IMR-90 (cell line): ENCODE data around the gene SLC8A1. TPM values are rescaled to one million over a fixed set of nuclear protein-coding genes. Genes with fewer than 3 reads are reported as not detected.

Experiments used
- ATAC-seq: fragments of 200-7000 bp; cut with Tn5 transposase; 2 replicates; pipeline ENCODE4 v1.9.1; 2020; ENCODE audit warnings: low read depth, mild to moderate bottlenecking, moderate library complexity
- BruUV-seq: library from RNA; stranded (reverse); fragments of 400-500 nt; replicated peaks from 2 replicates; lab custom pipeline; 2021; lab: Mats Ljungman, UMichigan
- CTCF ChIA-PET: fragments of 300-600 bp; formaldehyde crosslinking; extraction: SDS; loops from one replicate; lab custom pipeline; 2021; ENCODE audit warnings: antibody characterized with exemption; lab: Yijun Ruan, JAX
- POLR2A ChIA-PET: fragments of 300-600 bp; sonication (Branson Sonifier 250); formaldehyde crosslinking; loops from one replicate; lab custom pipeline; 2022; ENCODE audit warnings: antibody characterized with exemption; ENCODE audit not compliant: unreplicated experiment; lab: Charles Lee
- DNase-seq: peaks from one replicate; pipeline ENCODE4 v3.0.0; 2013
- H2AFZ ChIP-seq: replicated peaks from 2 replicates; pipeline ENCODE3; 2013; ENCODE audit warnings: low read length, mild to moderate bottlenecking; ENCODE audit not compliant: poor library complexity
- H2AK5ac ChIP-seq: 2 replicates; pipeline ENCODE4 v1.6.1; 2013; ENCODE audit warnings: low read depth, low read length, inconsistent platforms
- H2AK9ac ChIP-seq: replicated peaks from 2 replicates; pipeline ENCODE3; 2013; ENCODE audit warnings: mild to moderate bottlenecking, low read depth, low read length, moderate library complexity; ENCODE audit not compliant: poor library complexity
- H2BK120ac ChIP-seq: 2 replicates; pipeline ENCODE4 v1.6.1; 2013; ENCODE audit warnings: low read depth, low read length, inconsistent platforms
- H2BK15ac ChIP-seq: 3 replicates; pipeline ENCODE4 v1.6.1; 2013; ENCODE audit warnings: low read depth, low read length, inconsistent platforms
- H2BK20ac ChIP-seq: 2 replicates; pipeline ENCODE4 v1.6.1; 2013; ENCODE audit warnings: low read depth, mild to moderate bottlenecking, inconsistent platforms, low read length, moderate library complexity
- H2BK5ac ChIP-seq: 2 replicates; pipeline ENCODE4 v1.6.1; 2013; ENCODE audit warnings: mild to moderate bottlenecking, low read depth, low read length, inconsistent platforms; ENCODE audit not compliant: poor library complexity, severe bottlenecking
- H3K14ac ChIP-seq: replicated peaks from 2 replicates; pipeline ENCODE4 v1.6.1; 2013; ENCODE audit warnings: low read depth, low read length, inconsistent platforms
- H3K18ac ChIP-seq: 2 replicates; pipeline ENCODE4 v1.6.1; 2013; ENCODE audit warnings: low read depth, low read length, control low read depth
- H3K23ac ChIP-seq: 2 replicates; pipeline ENCODE4 v1.6.1; 2013; ENCODE audit warnings: low read depth, low read length, inconsistent platforms
- H3K27ac ChIP-seq: 2 replicates; pipeline ENCODE4 v1.5.1; 2013; ENCODE audit warnings: mild to moderate bottlenecking, control low read depth, low read length; ENCODE audit not compliant: insufficient read depth
- H3K27me3 ChIP-seq: 2 replicates; pipeline ENCODE4 v1.6.1; 2013; ENCODE audit warnings: low read length; ENCODE audit not compliant: control insufficient read depth, insufficient read depth
- H3K36me3 ChIP-seq: 2 replicates; pipeline ENCODE4 v1.6.1; 2013; ENCODE audit warnings: low read length, mixed read lengths; ENCODE audit not compliant: control insufficient read depth, insufficient read depth
- H3K4ac ChIP-seq: 2 replicates; pipeline ENCODE4 v1.6.1; 2013; ENCODE audit warnings: low read depth, low read length, inconsistent platforms
- H3K4me1 ChIP-seq: 2 replicates; pipeline ENCODE4 v1.6.1; 2013; ENCODE audit warnings: low read length, mixed read lengths; ENCODE audit not compliant: control insufficient read depth, insufficient read depth
- H3K4me2 ChIP-seq: 2 replicates; pipeline ENCODE4 v1.6.1; 2013; ENCODE audit warnings: low read depth, mild to moderate bottlenecking, control low read depth, low read length, moderate library complexity
- H3K4me3 ChIP-seq: 2 replicates; pipeline ENCODE4 v1.5.1; 2013; ENCODE audit warnings: low read depth, mild to moderate bottlenecking, control low read depth, low read length, moderate library complexity; ENCODE audit not compliant: insufficient read depth
- H3K56ac ChIP-seq: 2 replicates; pipeline ENCODE4 v1.6.1; 2013; ENCODE audit warnings: low read length, inconsistent platforms; ENCODE audit not compliant: insufficient read depth; ENCODE audit errors: extremely low read depth
- H3K79me1 ChIP-seq, 2 experiments: 2 replicates each; pipeline ENCODE4 v1.6.1; 2013; ENCODE audit warnings: low read length in 2 of 2, inconsistent platforms in 1 of 2, low read depth in 1 of 2
- H3K9ac ChIP-seq: 2 replicates; pipeline ENCODE4 v1.6.1; 2013; ENCODE audit warnings: low read depth, low read length, control low read depth
- H3K9me1 ChIP-seq: 2 replicates; pipeline ENCODE4 v1.6.1; 2013; ENCODE audit warnings: low read length, inconsistent platforms; ENCODE audit not compliant: insufficient read depth
- H3K9me3 ChIP-seq: 2 replicates; pipeline ENCODE4 v1.6.1; 2013; ENCODE audit warnings: low read length; ENCODE audit not compliant: control insufficient read depth, insufficient read depth
- H4K20me1 ChIP-seq: 2 replicates; pipeline ENCODE4 v1.6.1; 2013; ENCODE audit warnings: low read length, inconsistent platforms; ENCODE audit not compliant: insufficient read depth
- H4K5ac ChIP-seq: 2 replicates; pipeline ENCODE4 v1.6.1; 2013; ENCODE audit warnings: mild to moderate bottlenecking, low read depth, low read length, control low read depth
- H4K8ac ChIP-seq, 2 experiments: 2 replicates each; pipeline ENCODE4 v1.6.1; 2013; ENCODE audit warnings: low read depth in 2 of 2, low read length in 2 of 2, control low read depth in 1 of 2, inconsistent platforms in 1 of 2
- H4K91ac ChIP-seq: 2 replicates; pipeline ENCODE4 v1.6.1; 2013; ENCODE audit warnings: low read depth, low read length, inconsistent platforms; ENCODE audit not compliant: insufficient read depth
- MXI1 ChIP-seq: IDR thresholded peaks from 2 replicates; pipeline ENCODE4 v1.6.1; 2012; ENCODE audit warnings: low read depth, mild to moderate bottlenecking, low read length, moderate library complexity, borderline replicate concordance
- NFE2L2 ChIP-seq: fragments of 150-350 bp; IDR thresholded peaks from 2 replicates; pipeline ENCODE4 v1.6.1; 2016; ENCODE audit warnings: low read depth, mild to moderate bottlenecking, low read length
- RAD21 ChIP-seq: IDR thresholded peaks from 2 replicates; pipeline ENCODE4 v1.6.1; 2012; ENCODE audit warnings: low read length, improper control_type of control experiment
- RFX5 ChIP-seq: IDR thresholded peaks from 2 replicates; pipeline ENCODE4 v1.8.0; 2012; ENCODE audit warnings: low read depth, mild to moderate bottlenecking, low read length, moderate library complexity
- USF2 ChIP-seq: fragments of 150-350 bp; IDR thresholded peaks from 2 replicates; pipeline ENCODE4 v1.6.1; 2017; ENCODE audit warnings: mild to moderate bottlenecking, antibody characterized with exemption, low read length, low read depth
- WGBS, 2 experiments: methylation state at CpG; one replicate each; pipeline versions ENCODE4 v1.1.5 to v1.1.7; 2013; ENCODE audit warnings: missing lambda C conversion rate in 2 of 2; ENCODE audit not compliant: insufficient read length in 1 of 2; ENCODE audit errors: extremely low coverage in 2 of 2; 5-methylcytosine and 5-hydroxymethylcytosine counted together
- dilution Hi-C: fragments of 300-500 bp; cut with HindIII; formaldehyde crosslinking; loops from one replicate; pipeline ENCODE4 v1.14.3; 2018; ENCODE audit warnings: low sequenced_read_pairs; ENCODE audit not compliant: unreplicated experiment
- in situ Hi-C: fragments of 300-500 bp; cut with MboI; formaldehyde crosslinking; loops from 3 replicates; pipeline ENCODE4 v1.14.3; 2019; ENCODE audit warnings: low sequenced_read_pairs, inconsistent platforms, mixed read lengths
- intact Hi-C: fragments of 100-400 bp; cut with micrococcal nuclease; formaldehyde crosslinking; loops from 2 replicates; pipeline ENCODE4 v1.10.0; 2022
- polyA plus RNA-seq, 3 experiments: library from polyadenylated mRNA; depleted of rRNA; stranded (reverse); fragments of >200 nt; gene quantifications; 2 replicates each; pipeline ENCODE4 v1.2.3, GENCODE V29; 2012; ENCODE audit warnings: low replicate concordance in 1 of 3
- total RNA-seq: library from RNA; depleted of rRNA; stranded (reverse); fragments of >200 nt; gene quantifications from 2 replicates; pipeline ENCODE4 v1.2.3, GENCODE V29; 2012

SLC8A1 gene
- total and polyA plus RNA-seq, 2 of the 4 experiments (the other 2 are of a cell fraction) = 7.7 to 57.0 TPM

- CTCF ChIA-PET = no interaction called here
Measured at GRCh38 chr2:40072442-40073232, 379.3 kb downstream of the SLC8A1 start.

More at GRCh38 chr2:40072442-40073232, 379.3 kb downstream of the SLC8A1 start:
- Histone ChIP-seq H3K56ac (no peak overlapping the region), H3K9me1 (no peaks in the 10 kb centered on the region), H2BK120ac (no peak overlapping the region), H3K23ac (no peak overlapping the region), H3K79me1 (no peaks in the 10 kb centered on the region), H4K91ac (no peak overlapping the region), H3K4me1 (no peaks in the 10 kb centered on the region), H2AK5ac (no peak overlapping the region), H2BK5ac (no peak overlapping the region), H3K4me3 (no peak overlapping the region), H3K36me3 (no peaks in the 10 kb centered on the region), H3K18ac (no peak overlapping the region), H3K4me2 (no peak overlapping the region), H4K5ac (no peak overlapping the region), H2AK9ac (no peak overlapping the region), H2BK15ac (no peak overlapping the region), H2AFZ (no peak overlapping the region), H2BK20ac (no peak overlapping the region), H3K27me3 (no peaks in the 10 kb centered on the region), H3K4ac (no peak overlapping the region), H3K27ac (no peak overlapping the region), H3K9ac (no peak overlapping the region), H3K9me3 (peaks cover 3% of the 10 kb centered on the region), H4K20me1 (no peaks in the 10 kb centered on the region), H3K14ac (peak overlapping the region; percentile 48; the same call in 1 of the 2 replicates), H4K8ac (0 out of 4 replicates have a peak overlapping the region, but pooled peaks of 1 of the 2 experiments have one; percentile 21)
- intact Hi-C loops (no loop called here), dilution Hi-C loops (no loop called here), in situ Hi-C loops (no loop called here)
- DNase-seq (no peak), ATAC-seq (no peak)
- no TSS peak for BruUV-seq
- POLR2A ChIA-PET = no interaction called here
- 60% methylated on average over 1 of the region's 12 CpGs; no CpG with 5 or more reads in 1 of the 2 experiments for WGBS, 2 experiments
- no peak for TF ChIP-seq RFX5
- TF ChIP-seq RAD21 = no peak
- TF ChIP-seq USF2 = no peak
- TF ChIP-seq MXI1 = no peak
- TF ChIP-seq NFE2L2 = no peak
